IMR-90 (cell line): ENCODE measurements around the gene INTS6L.

Experiments
- CEBPB ChIP-seq: IDR thresholded peaks from 2 replicates; pipeline ENCODE4 v1.6.1; 2012; ENCODE audit warnings: low read depth, low read length, improper control_type of control experiment
- FOS ChIP-seq: fragments of 150-350 bp; IDR thresholded peaks from 2 replicates; pipeline ENCODE4 v1.6.1; 2016; ENCODE audit warnings: low read depth, low read length
- MAZ ChIP-seq: IDR thresholded peaks from 2 replicates; pipeline ENCODE4 v1.6.1; 2012; ENCODE audit warnings: low read depth, mild to moderate bottlenecking, low read length, improper control_type of control experiment, moderate library complexity, borderline replicate concordance
- POLR2A ChIP-seq: IDR thresholded peaks from 2 replicates; pipeline ENCODE4 v1.6.1; 2012; ENCODE audit warnings: mild to moderate bottlenecking, low read depth, low read length
- RAD21 ChIP-seq: IDR thresholded peaks from 2 replicates; pipeline ENCODE4 v1.6.1; 2012; ENCODE audit warnings: low read length, improper control_type of control experiment
- RFX5 ChIP-seq: IDR thresholded peaks from 2 replicates; pipeline ENCODE4 v1.8.0; 2012; ENCODE audit warnings: low read depth, mild to moderate bottlenecking, low read length, moderate library complexity
- TF ChIP-seq, protein P1 (sequence below): conservative IDR thresholded peaks from 2 replicates; pipeline ENCODE4 v1.5.1; 2012; ENCODE audit warnings: mild to moderate bottlenecking, low read depth, low read length, improper control_type of control experiment
- TF ChIP-seq, protein P2 (sequence below): fragments of 150-350 bp; IDR thresholded peaks from 2 replicates; pipeline ENCODE4 v1.6.1; 2017; ENCODE audit warnings: mild to moderate bottlenecking, antibody characterized with exemption, low read length, low read depth
- TF ChIP-seq, protein P3 (sequence below): fragments of 150-350 bp; IDR thresholded peaks from 2 replicates; pipeline ENCODE4 v1.6.1; 2016; ENCODE audit warnings: low read depth, mild to moderate bottlenecking, low read length, moderate library complexity, borderline replicate concordance

DNA sequence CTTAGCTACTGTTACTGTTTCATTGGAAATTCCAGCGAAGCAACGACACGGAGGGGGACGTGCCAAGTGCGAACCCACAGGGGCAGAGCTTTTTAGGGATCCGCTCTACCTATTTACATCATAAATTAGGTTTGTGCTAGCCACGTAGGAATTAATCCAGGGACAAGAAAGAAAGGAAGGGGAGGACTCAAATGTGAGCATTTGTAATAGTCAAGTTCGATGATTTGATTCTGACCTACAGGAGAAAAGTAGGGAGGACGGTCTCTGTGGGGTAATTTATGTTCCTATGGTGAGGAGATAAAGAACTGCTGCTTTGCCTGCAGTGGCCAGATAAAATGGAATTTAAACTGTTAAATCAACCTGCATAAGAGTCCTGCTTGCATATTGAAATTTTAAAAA lies 1.7 kb downstream of the INTS6L start:
- TF ChIP-seq, protein P1, sequence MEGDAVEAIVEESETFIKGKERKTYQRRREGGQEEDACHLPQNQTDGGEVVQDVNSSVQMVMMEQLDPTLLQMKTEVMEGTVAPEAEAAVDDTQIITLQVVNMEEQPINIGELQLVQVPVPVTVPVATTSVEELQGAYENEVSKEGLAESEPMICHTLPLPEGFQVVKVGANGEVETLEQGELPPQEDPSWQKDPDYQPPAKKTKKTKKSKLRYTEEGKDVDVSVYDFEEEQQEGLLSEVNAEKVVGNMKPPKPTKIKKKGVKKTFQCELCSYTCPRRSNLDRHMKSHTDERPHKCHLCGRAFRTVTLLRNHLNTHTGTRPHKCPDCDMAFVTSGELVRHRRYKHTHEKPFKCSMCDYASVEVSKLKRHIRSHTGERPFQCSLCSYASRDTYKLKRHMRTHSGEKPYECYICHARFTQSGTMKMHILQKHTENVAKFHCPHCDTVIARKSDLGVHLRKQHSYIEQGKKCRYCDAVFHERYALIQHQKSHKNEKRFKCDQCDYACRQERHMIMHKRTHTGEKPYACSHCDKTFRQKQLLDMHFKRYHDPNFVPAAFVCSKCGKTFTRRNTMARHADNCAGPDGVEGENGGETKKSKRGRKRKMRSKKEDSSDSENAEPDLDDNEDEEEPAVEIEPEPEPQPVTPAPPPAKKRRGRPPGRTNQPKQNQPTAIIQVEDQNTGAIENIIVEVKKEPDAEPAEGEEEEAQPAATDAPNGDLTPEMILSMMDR, result no peak
- TF ChIP-seq RAD21 (no peak), POLR2A (no peak), CEBPB (no peak), MAZ (no peak), RFX5 (no peak), FOS (no peak)
- TF ChIP-seq, protein P2, sequence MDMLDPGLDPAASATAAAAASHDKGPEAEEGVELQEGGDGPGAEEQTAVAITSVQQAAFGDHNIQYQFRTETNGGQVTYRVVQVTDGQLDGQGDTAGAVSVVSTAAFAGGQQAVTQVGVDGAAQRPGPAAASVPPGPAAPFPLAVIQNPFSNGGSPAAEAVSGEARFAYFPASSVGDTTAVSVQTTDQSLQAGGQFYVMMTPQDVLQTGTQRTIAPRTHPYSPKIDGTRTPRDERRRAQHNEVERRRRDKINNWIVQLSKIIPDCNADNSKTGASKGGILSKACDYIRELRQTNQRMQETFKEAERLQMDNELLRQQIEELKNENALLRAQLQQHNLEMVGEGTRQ, result no peak
- TF ChIP-seq, protein P3, sequence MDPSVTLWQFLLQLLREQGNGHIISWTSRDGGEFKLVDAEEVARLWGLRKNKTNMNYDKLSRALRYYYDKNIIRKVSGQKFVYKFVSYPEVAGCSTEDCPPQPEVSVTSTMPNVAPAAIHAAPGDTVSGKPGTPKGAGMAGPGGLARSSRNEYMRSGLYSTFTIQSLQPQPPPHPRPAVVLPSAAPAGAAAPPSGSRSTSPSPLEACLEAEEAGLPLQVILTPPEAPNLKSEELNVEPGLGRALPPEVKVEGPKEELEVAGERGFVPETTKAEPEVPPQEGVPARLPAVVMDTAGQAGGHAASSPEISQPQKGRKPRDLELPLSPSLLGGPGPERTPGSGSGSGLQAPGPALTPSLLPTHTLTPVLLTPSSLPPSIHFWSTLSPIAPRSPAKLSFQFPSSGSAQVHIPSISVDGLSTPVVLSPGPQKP, result no peak
